ENCODE results near the gene SPRY2.

- TF ChIP-seq POLR2AphosphoS5 (IDR thresholded peaks at IDR 0.05) (no peak), POLR2A (IDR thresholded peaks at IDR 0.05; ENCODE audit: low read depth) (no peak), EP300 (IDR thresholded peaks at IDR 0.05) (no peak), CTCF (IDR thresholded peaks at IDR 0.05) (no peak)
Observed at GRCh38 chr13:80386592-80386991, 45.7 kb upstream of the SPRY2 start.
